Transverse colon (tissue), 4 donors: ENCODE data around the gene TOMM22.

Experiments used
- POLR2AphosphoS5 ChIP-seq, 3 donors: sonication (generic); formaldehyde crosslinking; IDR thresholded peaks; one replicate each; pipeline ENCODE4 v1.6.1; 2016; ENCODE audit warnings: antibody characterized with exemption in 3 of 3
- TF ChIP-seq, protein P1 (sequence below), 5 experiments: fragments of 200-600 bp in 3 of 5; fragments of 450-650 bp in 2 of 5; sonication (generic) in 3 of 5; IDR thresholded peaks; 1 replicate in 2 of 5; 2 replicates in 3 of 5; pipeline ENCODE4 v1.5.1; 2016 to 2017; ENCODE audit warnings: antibody characterized with exemption in 5 of 5, inconsistent platforms in 3 of 5, mild to moderate bottlenecking in 2 of 5, moderate library complexity in 1 of 5

DNA sequence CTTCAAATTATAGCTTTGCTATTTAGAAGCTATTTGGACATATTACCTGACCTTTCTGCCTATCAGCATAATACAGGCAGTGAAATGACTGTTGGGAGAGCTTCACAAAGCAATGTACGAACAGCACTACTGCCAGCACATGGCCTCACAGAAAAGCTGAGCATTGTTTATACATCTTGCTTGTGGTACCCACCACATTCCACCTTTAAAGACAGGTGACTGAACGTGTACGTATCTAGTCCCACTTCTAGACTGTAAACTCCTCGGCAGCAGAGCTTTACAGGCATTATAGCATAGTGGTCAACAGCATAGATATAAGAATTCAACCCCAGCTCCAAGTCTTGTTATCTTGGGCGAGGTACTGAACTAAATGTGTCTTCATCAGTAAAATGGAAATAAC, 17.4 kb downstream of the TOMM22 start:
- TF ChIP-seq, protein P1, sequence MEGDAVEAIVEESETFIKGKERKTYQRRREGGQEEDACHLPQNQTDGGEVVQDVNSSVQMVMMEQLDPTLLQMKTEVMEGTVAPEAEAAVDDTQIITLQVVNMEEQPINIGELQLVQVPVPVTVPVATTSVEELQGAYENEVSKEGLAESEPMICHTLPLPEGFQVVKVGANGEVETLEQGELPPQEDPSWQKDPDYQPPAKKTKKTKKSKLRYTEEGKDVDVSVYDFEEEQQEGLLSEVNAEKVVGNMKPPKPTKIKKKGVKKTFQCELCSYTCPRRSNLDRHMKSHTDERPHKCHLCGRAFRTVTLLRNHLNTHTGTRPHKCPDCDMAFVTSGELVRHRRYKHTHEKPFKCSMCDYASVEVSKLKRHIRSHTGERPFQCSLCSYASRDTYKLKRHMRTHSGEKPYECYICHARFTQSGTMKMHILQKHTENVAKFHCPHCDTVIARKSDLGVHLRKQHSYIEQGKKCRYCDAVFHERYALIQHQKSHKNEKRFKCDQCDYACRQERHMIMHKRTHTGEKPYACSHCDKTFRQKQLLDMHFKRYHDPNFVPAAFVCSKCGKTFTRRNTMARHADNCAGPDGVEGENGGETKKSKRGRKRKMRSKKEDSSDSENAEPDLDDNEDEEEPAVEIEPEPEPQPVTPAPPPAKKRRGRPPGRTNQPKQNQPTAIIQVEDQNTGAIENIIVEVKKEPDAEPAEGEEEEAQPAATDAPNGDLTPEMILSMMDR (IDR thresholded peaks at IDR 0.05), result no peak
- TF ChIP-seq POLR2AphosphoS5 (IDR thresholded peaks at IDR 0.05), result no peak
